Measurements from ENCODE around the gene THAP11. TPM values are rescaled to one million over a fixed set of nuclear protein-coding genes. Genes with fewer than 3 reads are reported as not detected.

THAP11 gene
- total and polyA plus RNA-seq, 2 of the 13 experiments (the other 11 are each of a cell fraction or from before 2014, with no cell fraction given), result 44.2 to 53.4 TPM

- TF ChIP-seq, protein P1, sequence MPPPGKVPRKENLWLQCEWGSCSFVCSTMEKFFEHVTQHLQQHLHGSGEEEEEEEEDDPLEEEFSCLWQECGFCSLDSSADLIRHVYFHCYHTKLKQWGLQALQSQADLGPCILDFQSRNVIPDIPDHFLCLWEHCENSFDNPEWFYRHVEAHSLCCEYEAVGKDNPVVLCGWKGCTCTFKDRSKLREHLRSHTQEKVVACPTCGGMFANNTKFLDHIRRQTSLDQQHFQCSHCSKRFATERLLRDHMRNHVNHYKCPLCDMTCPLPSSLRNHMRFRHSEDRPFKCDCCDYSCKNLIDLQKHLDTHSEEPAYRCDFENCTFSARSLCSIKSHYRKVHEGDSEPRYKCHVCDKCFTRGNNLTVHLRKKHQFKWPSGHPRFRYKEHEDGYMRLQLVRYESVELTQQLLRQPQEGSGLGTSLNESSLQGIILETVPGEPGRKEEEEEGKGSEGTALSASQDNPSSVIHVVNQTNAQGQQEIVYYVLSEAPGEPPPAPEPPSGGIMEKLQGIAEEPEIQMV (CRISPR knock-in tag; IDR thresholded peaks at IDR 0.05; ENCODE audit: low read depth), result 0 out of 2 replicates have a peak, but pooled peaks have one; percentile 58
- no peak for TF ChIP-seq GABPA (IDR thresholded peaks at IDR 0.05; ENCODE audit: low read depth, low read length)
- peak; percentile 91 for TF ChIP-seq GABPA (CRISPR knock-in tag; IDR thresholded peaks at IDR 0.05; ENCODE audit: low read depth)
- TF ChIP-seq, protein P2, sequence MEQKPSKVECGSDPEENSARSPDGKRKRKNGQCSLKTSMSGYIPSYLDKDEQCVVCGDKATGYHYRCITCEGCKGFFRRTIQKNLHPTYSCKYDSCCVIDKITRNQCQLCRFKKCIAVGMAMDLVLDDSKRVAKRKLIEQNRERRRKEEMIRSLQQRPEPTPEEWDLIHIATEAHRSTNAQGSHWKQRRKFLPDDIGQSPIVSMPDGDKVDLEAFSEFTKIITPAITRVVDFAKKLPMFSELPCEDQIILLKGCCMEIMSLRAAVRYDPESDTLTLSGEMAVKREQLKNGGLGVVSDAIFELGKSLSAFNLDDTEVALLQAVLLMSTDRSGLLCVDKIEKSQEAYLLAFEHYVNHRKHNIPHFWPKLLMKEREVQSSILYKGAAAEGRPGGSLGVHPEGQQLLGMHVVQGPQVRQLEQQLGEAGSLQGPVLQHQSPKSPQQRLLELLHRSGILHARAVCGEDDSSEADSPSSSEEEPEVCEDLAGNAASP (CRISPR knock-in tag; IDR thresholded peaks at IDR 0.05; ENCODE audit: borderline replicate concordance), result peak; percentile 60
- peak; percentile 51 for TF ChIP-seq RAD21 (CRISPR knock-in tag; IDR thresholded peaks at IDR 0.05)
- no peak for TF ChIP-seq ZNF263 (CRISPR knock-in tag; IDR thresholded peaks at IDR 0.05)
- peak; percentile 84 for TF ChIP-seq CHD2 (IDR thresholded peaks at IDR 0.05; ENCODE audit: low read depth, low read length)
- peak; percentile 56; the same call in 1 of the 2 replicates for TF ChIP-seq MEIS2 (CRISPR knock-in tag; IDR thresholded peaks at IDR 0.05)
- TF ChIP-seq ZNF317 (CRISPR knock-in tag; IDR thresholded peaks at IDR 0.05), result peak; percentile 78
- TF ChIP-seq ELF3 (CRISPR knock-in tag; IDR thresholded peaks at IDR 0.05), result peak; percentile 73; the same call in 1 of the 2 replicates
- TF ChIP-seq, protein P3, sequence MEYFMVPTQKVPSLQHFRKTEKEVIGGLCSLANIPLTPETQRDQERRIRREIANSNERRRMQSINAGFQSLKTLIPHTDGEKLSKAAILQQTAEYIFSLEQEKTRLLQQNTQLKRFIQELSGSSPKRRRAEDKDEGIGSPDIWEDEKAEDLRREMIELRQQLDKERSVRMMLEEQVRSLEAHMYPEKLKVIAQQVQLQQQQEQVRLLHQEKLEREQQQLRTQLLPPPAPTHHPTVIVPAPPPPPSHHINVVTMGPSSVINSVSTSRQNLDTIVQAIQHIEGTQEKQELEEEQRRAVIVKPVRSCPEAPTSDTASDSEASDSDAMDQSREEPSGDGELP (IDR thresholded peaks at IDR 0.05; ENCODE audit: borderline replicate concordance, low read depth), result peak; percentile 99
- peak; percentile 78; the same call in 1 of the 2 replicates for TF ChIP-seq ZNF232 (CRISPR knock-in tag; IDR thresholded peaks at IDR 0.05; ENCODE audit: borderline replicate concordance)
- TF ChIP-seq, protein P4, sequence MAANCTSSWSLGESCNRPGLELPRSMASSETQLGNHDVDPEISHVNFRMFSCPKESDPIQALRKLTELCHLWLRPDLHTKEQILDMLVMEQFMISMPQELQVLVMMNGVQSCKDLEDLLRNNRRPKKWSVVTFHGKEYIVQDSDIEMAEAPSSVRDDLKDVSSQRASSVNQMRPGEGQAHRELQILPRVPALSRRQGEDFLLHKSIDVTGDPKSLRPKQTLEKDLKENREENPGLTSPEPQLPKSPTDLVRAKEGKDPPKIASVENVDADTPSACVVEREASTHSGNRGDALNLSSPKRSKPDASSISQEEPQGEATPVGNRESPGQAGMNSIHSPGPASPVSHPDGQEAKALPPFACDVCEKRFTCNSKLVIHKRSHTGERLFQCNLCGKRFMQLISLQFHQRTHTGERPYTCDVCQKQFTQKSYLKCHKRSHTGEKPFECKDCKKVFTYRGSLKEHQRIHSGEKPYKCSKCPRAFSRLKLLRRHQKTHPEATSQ (CRISPR knock-in tag; IDR thresholded peaks at IDR 0.05; ENCODE audit: borderline replicate concordance), result peak; percentile 48; the same call in 1 of the 2 replicates
- peak; percentile 81; the same call in 1 of the 2 replicates for TF ChIP-seq MXD4 (CRISPR knock-in tag; IDR thresholded peaks at IDR 0.05)
- peak; percentile 9; the same call in 1 of the 2 replicates for TF ChIP-seq MXD3 (CRISPR knock-in tag; IDR thresholded peaks at IDR 0.05)
- no peak for TF ChIP-seq ZNF546 (CRISPR knock-in tag; conservative IDR thresholded peaks at IDR 0.05)
- peak; percentile 89; the same call in 1 of the 2 replicates for TF ChIP-seq ZNF792 (CRISPR knock-in tag; IDR thresholded peaks at IDR 0.05)
- TF ChIP-seq KMT2A (CRISPR knock-in tag; IDR thresholded peaks at IDR 0.05), result peak; percentile 80
- no peak; the same call in none of the 2 replicates for TF ChIP-seq HNF1B (CRISPR knock-in tag; IDR thresholded peaks at IDR 0.05)
- TF ChIP-seq ZNF30 (CRISPR knock-in tag; IDR thresholded peaks at IDR 0.05), result no peak
- TF ChIP-seq TRIM22 (IDR thresholded peaks at IDR 0.05), result no peak
Measured at GRCh38 chr16:67846320-67847063, 4.4 kb downstream of the THAP11 start, which contains the start of gene NUTF2 (continued).

All from HepG2 (cell line).